ENCODE data around the gene CD86.

Gene CD86

DNA sequence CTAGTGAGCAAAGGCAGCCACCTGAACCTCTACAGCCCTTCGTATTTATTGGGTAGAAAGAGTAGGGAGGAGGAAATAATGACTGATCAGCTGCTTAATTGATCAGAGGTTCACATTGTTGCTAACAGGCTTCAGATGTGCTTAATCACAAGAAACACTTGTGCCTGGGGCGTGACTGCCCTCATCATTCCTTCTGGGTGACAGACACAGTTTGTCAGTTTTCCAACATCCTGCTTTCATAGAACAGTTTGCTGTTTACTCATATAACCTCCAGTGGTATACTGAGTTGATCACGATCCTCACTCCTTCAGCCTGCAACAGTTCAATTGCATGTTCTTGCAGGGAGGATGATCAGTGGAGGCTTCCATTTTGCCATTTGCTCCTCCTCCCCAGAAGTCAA is 114.7 kb downstream of the CD86 start:
- DNase-seq, result no peak
